IPS-NIHi7 (cell line): ENCODE results near the gene RGMB.

Source experiments
- DNase-seq: peaks from one replicate; pipeline ENCODE4 v3.0.0; 2012; ENCODE audit warnings: mixed read lengths; ENCODE audit errors: extremely low spot score

The RGMB gene

DNA sequence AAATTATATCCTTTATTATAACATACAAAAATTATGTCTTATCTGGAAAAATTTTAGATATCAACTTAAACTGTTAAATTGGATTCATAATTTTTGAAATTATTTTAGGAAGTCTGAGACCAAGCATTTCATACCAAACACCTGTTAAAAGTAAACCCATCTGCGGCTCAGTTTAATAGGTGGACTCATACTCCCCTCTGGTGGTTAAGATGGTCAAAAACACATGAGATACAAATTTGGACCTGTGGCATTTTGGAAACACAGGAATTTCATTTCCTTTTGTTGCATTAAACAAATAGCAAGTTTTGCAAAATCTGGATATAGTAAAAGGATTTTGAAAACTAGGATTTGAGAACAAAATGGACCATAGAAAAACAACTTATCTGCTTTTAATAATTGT lies 53.7 kb downstream of the RGMB start:
- DNase-seq = peak; percentile 51

DNA sequence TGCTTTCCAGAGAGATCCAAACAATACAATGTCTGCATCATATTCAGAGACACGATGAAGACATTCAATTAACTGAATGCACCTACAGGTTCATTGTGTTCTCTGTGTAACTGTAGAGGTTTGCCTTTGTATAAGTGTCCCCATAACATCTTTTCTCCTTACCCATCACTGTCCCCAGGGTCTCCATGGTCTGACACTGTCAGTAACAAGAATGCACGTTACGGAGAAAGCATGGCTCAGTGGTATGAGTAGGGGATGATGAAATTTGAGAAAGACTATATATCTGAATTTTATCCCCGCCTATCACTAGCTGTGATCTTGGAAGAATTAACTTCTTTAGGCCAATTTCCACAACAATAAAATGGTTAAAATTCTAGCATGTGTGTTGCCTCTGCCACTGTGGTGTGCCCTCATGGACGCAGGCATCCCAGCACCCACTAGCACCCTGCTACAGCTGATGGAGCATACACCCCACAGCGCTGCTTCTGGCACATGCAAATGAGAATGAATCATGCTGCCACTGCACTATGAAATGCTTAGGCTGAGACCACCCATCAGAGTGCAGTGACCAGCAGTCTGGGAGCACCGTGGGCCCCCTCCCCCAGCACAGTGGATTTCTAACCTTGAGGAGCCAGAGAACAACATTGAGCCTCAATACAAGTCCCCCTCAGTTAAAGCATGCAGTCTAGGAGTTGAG lies 54.3 kb downstream of the RGMB start:
- no peak for DNase-seq

DNA sequence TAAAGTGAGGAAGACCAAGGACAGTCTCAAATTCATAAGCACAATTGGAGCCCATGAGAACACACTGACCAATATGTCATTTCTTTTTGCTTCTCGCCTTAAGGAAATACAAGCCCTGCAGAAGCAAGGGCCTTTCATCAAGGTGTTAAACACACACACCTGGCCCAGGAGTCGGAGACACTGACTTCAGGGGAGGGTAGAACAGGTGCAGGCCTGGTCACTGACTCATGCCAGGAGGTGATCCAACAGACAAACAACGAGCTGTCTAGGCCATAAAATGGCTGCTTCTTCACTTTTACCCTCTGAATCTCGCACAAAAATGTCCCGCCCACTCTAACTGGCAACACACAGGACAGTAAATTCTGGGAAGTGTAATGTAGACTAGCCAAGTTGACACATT lies 62.7 kb downstream of the RGMB start:
- DNase-seq = no peak

DNA sequence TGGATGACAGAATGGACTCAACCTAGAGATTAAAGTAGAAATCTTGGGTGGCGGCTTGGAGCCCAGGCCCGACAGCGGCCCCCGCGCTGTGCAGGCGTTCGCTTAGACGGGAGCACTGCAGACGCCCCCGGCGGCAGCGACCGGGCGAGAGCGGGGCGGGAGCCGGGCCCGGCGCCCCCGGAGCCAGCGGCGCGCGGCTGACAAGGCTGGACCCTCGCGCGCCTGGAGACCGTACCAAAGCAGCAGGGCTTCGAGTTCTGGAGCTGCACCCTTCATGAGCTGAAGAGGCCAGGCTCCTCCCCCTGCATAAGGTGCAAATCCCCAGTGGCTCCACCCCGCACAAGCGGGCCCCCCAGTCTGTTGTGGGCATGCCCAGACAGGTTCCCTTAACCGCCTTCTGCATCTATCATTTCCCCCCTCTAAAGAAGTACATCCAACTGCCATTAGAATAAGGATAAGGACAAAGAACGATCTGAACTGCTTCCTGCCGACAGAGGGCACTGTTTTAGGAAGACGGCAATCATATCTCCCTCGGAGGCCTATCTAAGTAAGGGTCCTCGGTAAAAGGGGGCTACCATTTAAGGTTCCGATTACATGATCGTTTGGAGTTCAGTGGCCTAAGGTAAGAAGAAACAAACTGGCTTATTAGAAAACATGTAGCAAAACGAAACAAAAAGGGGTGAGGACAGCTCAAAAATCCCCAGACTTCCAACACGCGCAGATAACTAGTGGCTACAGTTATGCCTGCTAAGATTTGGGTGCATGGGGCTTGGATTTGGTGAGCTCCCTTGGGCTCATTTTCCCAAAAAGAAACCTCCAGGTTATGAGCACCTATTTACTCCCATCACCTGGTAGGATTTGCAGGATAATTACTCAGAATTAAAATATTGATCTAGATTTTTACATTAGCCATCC lies 66.3 kb downstream of the RGMB start:
- peak; percentile 10 for DNase-seq

DNA sequence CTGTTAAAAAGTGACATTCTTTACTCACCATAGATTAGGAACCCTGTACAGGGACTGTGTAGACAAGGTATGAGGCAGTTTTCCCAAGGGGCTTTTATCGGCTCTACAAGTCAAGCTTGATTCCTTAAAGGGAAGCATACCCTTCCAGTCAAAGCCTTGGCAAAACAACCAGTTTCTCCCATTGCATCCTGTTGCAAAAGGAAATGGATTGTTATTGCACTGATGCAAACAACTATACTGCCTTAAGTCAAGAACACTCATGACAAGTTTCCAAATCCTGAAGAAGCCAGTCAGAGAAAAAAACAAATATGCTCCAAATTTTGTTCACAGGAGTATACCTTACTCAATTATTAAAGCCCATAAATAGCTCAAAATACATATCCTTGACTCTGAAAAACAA lies 67.5 kb downstream of the RGMB start:
- DNase-seq = no peak

DNA sequence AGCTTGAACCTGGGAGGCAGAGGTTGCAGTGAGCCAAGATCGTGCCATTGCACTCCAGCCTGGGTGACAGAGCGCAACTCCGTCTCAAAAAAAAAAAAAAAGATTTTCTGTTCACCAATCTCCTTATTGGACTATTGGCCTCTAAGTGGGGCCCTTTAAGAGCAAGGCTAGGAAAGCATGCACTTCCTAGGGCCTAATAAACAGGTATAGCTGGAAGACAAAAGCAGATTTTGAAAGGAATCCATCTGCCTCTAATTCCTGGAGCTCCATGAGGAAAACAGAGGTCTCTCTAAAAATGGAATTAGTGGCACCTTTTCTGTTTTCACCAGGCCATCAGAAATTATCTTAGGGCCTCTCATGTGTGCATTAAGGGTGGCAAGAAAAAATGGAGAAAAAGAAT lies 70.0 kb downstream of the RGMB start:
- DNase-seq = no peak

DNA sequence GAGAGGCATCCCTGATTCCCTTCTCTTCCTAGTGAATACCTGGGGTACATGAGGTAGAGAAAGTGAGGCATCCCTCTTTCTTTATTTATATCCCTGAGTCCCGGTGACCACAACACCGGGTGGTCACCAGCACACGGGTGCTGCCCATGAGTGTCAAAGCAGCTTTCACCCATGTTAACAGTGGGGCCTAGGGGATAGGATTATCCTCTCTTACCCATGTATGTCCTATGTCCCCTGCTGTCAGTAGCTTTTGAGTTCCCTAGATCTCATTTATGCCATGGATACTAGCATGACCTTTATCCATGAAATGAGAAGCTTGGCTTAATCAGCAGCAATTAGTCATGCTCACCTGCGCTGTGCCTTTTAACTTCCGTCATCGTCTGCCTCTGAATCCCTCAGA lies 71.4 kb downstream of the RGMB start:
- DNase-seq = no peak

DNA sequence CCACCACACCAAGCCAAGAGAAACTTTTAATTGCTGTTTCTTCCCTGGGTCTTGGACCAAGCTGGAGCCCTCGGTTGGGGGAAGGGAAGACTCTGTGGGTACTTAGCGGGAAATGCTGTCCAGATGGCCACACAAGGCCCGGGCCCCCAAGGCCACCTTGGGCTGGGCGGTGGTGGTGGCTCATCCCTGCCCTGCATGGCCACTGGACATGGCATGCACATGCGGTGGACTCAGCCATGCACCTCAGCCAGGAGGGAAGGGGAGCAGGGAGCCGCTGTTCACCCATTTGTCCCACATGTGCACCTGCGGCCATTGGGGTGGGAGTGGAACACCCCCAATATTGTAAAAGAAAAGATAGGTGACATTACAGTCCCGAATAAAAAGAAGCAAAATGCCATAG lies 72.4 kb downstream of the RGMB start:
- DNase-seq = no peak
